Left lung (tissue), 10 donors: Measurements from ENCODE around the gene PPP1R14B. TPM values are rescaled to one million over a fixed set of nuclear protein-coding genes. Genes with fewer than 3 reads are reported as not detected.
A peak's percentile ranks its signal among the peaks of the same experiment; 100 is the strongest.

ENCODE experiments used
- ATAC-seq: fragments of 200-7000 bp; cut with Tn5 transposase; one replicate; pipeline ENCODE4 v1.9.1; 2020; ENCODE audit warnings: moderate library complexity
- DNase-seq, 4 donors: peaks; one replicate each; pipeline ENCODE4 v3.0.0-alpha.2; 2013 to 2020
- H3K27ac ChIP-seq, 2 donors: fragments of 200-600 bp; sonication (generic) in 1 of 2; one replicate each; pipeline versions ENCODE4 v1.5.0 to v1.8.0; 2020 to 2021
- H3K27me3 ChIP-seq, 2 donors: fragments of 200-600 bp; sonication (generic) in 1 of 2; one replicate each; pipeline versions ENCODE4 v1.5.0 to v1.8.0; 2020 to 2021
- H3K36me3 ChIP-seq, 2 donors: fragments of 200-600 bp; sonication (generic) in 1 of 2; one replicate each; pipeline versions ENCODE4 v1.5.0 to v1.8.0; 2020 to 2021
- H3K4me1 ChIP-seq, 2 donors: fragments of 200-600 bp; one replicate each; pipeline ENCODE4 v1.8.0; 2021
- H3K4me3 ChIP-seq, 2 donors: fragments of 200-600 bp; sonication (generic) in 1 of 2; one replicate each; pipeline versions ENCODE4 v1.5.0 to v1.8.0; 2020 to 2021; ENCODE audit warnings: mild to moderate bottlenecking in 1 of 2
- H3K9me3 ChIP-seq, 2 donors: fragments of 200-600 bp; sonication (generic) in 1 of 2; one replicate each; pipeline versions ENCODE4 v1.5.0 to v1.8.0; 2020 to 2021
- CTCF ChIP-seq, 2 donors: fragments of 200-600 bp; sonication (generic) in 1 of 2; IDR thresholded peaks; one replicate each; pipeline versions ENCODE4 v1.5.0 to v1.8.0; 2021; ENCODE audit warnings: antibody characterized with exemption in 2 of 2
- intact Hi-C, 2 donors: fragments of 100-400 bp; cut with DNase I; formaldehyde crosslinking; loops; one replicate each; pipeline versions ENCODE4 v1.11.2 to v1.14.2; 2022
- polyA plus RNA-seq, 6 donors: library from polyadenylated mRNA; unstranded; fragments of 120-200 nt; gene quantifications; one replicate each; pipeline ENCODE4 v1.2.1, GENCODE V29; 2013; ENCODE audit not compliant: insufficient read length in 6 of 6
- total RNA-seq, 2 donors: library from RNA; stranded (reverse); fragmentation: NEBNext Ultra II Directional; extraction: Animal tissue kit (Norgen Biotek cat#: 25700); gene quantifications; one replicate each; pipeline ENCODE4 v1.2.1, GENCODE V29; 2021
- donor health status: DM: no; HTN: yes; CAD: no.
- donor health status: DM: no; HTN: no; CAD: no.

PPP1R14B gene
- total and polyA plus RNA-seq, 8 donors = 56.7 to 200 (median 83.4) TPM

- peak overlapping the region; percentile 82 to 98 for H3K27ac ChIP-seq
- ATAC-seq = peak; percentile 4
- intact Hi-C loops = no loop called here
- H3K4me1 ChIP-seq = peaks cover 20 to 82% of the 10 kb centered on the region in 2 donors
- H3K9me3 ChIP-seq = no peaks in the 10 kb centered on the region
- H3K36me3 ChIP-seq = peaks cover 0 to 34% of the 10 kb centered on the region in 2 donors
- no peaks in the 10 kb centered on the region for H3K27me3 ChIP-seq
- H3K4me3 ChIP-seq = peak overlapping the region; percentile 79 to 82
- DNase-seq = peak in 1 of 4 donors; percentile 43
- no peak for TF ChIP-seq CTCF (IDR thresholded peaks at IDR 0.05)
Observed at GRCh38 chr11:64241491-64242374, 5.0 kb downstream of the PPP1R14B start.

- H3K36me3 ChIP-seq = peaks cover 0 to 34% of the 10 kb centered on the region in 2 donors
- H3K27ac ChIP-seq = peak overlapping the region; percentile 98 to 100
- DNase-seq (peak; percentile 100), ATAC-seq (peak; percentile 86)
- peaks cover 20 to 85% of the 10 kb centered on the region in 2 donors for H3K4me1 ChIP-seq
- peak overlapping the region; percentile 42 to 82 for H3K4me3 ChIP-seq
- no peaks in the 10 kb centered on the region for H3K27me3 ChIP-seq
- no peak for TF ChIP-seq CTCF (IDR thresholded peaks at IDR 0.05)
- intact Hi-C loops = no loop called here
- H3K9me3 ChIP-seq = no peaks in the 10 kb centered on the region
Observed at GRCh38 chr11:64241241-64241490, 5.6 kb downstream of the PPP1R14B start.

GRCh38 chr11:64240435-64241240 lies 6.1 kb downstream of the PPP1R14B start, which contains the start of gene FKBP2:
FKBP2 (plus strand) TSS chr11:64241095; CDS start chr11:64242388, 1,293 bp downstream.
- Histone ChIP-seq H3K4me3 (peak within 1 kb of the TSS; percentile 79 to 82), H3K36me3 (peaks cover 0 to 34% of the 10 kb centered on the region in 2 donors), H3K27ac (peak within 1 kb of the TSS; percentile 98 to 100), H3K9me3 (no peaks in the 10 kb centered on the region), H3K4me1 (peaks cover 20 to 85% of the 10 kb centered on the region in 2 donors), H3K27me3 (no peaks in the 10 kb centered on the region)
- intact Hi-C loops = no loop called here
- DNase-seq (peak; percentile 97 to 99 (median 98)), ATAC-seq (peak; percentile 73)
- no peak for TF ChIP-seq CTCF (IDR thresholded peaks at IDR 0.05)

- peak overlapping the region in 1 of 2 donors; percentile 82 for H3K4me3 ChIP-seq
- no peaks in the 10 kb centered on the region for H3K27me3 ChIP-seq
- peak overlapping the region; percentile 98 to 100 for H3K27ac ChIP-seq
- no peak for TF ChIP-seq CTCF (IDR thresholded peaks at IDR 0.05)
- peaks cover 16 to 85% of the 10 kb centered on the region in 2 donors for H3K4me1 ChIP-seq
- ATAC-seq = no peak
- DNase-seq = peak in 1 of 4 donors; percentile 42
- H3K36me3 ChIP-seq = peaks cover 0 to 34% of the 10 kb centered on the region in 2 donors
- intact Hi-C loops = no loop called here
- no peaks in the 10 kb centered on the region for H3K9me3 ChIP-seq
Observed at GRCh38 chr11:64239662-64240434, 6.9 kb downstream of the PPP1R14B start.
